ENCODE measurements around the gene CD300C.
"Not testable (repeated sequence)": the region's sequence is repeated elsewhere in the genome, so short reads cannot be mapped to it uniquely, and the experiment has no call there.

Gene CD300C

DNA sequence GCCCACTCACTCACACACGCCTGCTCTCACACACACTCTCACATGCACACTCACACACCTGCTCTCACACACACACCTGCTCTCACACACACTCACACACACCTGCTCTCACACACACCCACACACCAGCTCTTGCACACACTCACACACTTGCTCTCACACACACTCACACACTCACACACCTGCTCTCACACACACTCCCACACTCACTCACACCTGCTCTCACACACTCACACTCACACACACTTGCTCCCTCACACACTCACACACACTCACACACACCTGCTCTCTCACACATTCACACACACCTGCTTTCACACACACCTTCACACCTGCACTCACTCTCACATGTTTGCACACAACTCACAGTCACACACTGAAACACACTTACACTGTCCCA lies 17.4 kb upstream of the CD300C start:
- H3K4me3 ChIP-seq (ENCODE audit: low read depth, low read length): no peak overlapping the region

DNA sequence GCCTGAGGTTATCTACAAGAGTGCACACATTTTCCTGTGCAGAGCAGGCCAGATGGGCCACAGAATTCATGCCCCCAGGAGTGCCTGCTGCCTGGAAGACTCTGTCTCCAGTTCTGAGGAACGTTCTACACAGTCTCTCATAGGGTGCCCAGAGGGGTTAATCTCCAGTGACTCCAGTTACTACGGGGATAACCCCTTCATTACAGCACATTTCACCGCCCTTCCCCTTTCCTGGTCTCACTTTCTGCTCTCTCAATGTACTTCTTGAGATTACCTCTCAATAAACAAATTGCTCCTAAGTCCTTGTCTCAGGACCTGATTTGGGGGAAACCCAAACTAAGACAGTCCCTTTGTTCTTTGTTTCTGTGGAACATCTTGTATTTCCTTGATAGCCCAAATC lies 15.7 kb upstream of the CD300C start:
- no peak overlapping the region for H3K4me3 ChIP-seq (ENCODE audit: low read depth, low read length)

DNA sequence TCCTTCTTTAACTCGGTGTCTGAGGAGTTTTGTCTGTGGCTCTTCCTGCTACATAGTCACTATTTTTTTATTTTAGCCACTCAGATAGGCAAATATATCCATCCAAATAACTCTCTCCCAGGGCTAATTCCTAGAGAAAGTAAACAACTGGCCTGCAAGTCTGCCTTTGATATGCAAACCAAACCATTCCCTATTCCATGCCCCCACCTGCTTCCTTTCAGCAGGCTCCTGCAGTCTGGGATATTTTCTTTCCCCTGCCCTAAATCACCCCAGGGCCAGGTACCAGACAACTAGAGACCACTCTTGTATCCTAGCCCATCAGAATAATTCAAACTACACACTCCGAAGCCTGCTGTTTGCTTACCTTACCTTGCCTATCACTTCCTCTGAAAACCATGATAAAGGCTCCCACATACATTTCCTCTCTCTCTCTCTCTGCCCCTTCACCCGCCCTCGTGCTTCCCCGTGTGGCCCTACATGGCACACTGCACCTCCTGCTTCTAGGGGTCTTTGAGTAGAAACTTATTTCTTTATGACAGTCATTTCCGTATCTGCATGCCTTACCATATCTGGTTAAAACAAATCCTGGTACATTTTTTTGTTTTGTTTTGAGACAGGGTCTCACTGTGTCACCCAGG lies 13.1 kb upstream of the CD300C start:
- H3K4me3 ChIP-seq (ENCODE audit: low read depth, low read length): no peak overlapping the region

DNA sequence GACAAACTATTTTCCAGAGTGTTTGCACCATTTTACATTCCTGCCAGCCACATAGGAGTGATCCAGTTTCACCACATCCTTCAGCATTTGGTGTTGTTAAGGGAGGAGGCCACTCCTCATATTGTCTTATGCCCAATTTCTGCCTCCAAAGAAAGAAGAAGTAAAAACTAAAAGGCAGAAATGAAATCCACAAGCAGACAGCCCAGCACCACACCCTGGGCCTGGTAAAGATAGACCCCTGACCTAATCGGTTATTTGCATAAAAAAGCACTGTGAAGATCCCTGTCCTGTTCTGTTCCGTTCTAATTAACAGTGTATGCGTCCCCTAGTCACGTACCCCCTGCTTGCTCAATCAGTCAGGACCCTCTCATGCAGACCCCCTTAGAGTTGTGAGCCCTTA lies 12.5 kb upstream of the CD300C start:
- not testable (repeated sequence) for H3K4me3 ChIP-seq (ENCODE audit: low read depth, low read length)

DNA sequence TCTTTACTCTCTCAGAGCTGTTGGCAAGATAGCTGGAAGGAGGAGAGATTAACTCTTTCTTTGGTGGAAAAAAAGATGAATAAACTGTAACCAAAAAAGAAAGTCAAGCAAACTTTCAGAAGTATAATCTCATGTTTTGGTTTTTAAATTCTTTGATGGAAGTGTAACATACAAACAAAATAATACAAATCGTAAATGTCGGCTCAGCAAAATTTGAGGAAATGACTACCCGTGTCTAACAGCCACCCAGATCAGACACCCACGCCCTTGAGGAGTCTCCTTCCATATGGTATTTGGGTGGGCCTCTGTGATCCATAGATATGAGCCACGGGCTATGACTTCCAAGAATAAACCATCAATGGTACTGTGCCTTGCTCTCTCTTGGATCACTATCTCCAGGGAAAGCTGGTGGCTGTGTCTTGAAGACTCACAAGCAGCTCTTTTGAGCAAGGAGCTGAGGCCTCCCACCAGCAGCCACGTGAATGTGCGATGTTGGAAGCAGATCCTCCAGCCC lies 9.6 kb upstream of the CD300C start:
- no peak overlapping the region for H3K4me3 ChIP-seq (ENCODE audit: low read depth, low read length)

DNA sequence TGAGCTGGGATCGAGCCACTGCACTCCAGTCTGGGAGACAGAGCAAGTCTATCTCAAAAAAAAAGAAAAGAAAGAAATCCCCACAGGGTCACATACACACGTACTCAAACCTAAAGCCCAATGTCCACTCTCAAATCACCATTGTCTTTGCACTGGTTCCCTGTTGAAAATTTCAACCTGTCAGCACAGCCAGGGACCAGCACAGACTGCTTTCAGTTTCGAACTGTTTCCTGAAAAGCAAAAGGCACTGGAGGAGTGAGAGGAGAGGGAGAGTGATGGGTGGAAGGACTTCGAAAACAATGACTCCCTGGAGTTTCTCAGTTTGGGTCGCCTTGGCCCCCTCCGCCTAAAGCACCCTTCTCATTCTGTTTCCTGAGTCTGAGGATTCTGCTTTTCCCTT lies 9.0 kb upstream of the CD300C start:
- no peak overlapping the region for H3K4me3 ChIP-seq (ENCODE audit: low read depth, low read length)

DNA sequence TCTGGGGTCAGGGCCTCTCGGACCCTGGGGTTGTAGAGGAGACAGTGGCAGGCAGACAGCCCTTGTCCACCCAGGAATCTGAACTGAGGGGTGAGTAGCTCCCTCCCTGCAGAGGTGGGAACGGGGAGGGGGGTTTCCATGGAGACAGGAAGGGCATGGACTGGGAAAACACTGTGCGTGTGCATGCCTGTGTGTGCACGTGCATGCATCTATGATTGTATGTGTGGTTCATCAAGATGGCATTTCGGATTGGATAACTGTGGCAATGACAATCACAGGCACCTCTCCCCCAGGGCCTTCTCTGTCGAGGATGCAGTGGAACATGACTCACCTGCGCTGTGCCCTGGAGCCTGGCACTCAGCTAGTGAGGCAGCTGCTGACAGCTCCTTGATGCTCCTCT lies 6.1 kb upstream of the CD300C start:
- no peak overlapping the region for H3K4me3 ChIP-seq (ENCODE audit: low read depth, low read length)

DNA sequence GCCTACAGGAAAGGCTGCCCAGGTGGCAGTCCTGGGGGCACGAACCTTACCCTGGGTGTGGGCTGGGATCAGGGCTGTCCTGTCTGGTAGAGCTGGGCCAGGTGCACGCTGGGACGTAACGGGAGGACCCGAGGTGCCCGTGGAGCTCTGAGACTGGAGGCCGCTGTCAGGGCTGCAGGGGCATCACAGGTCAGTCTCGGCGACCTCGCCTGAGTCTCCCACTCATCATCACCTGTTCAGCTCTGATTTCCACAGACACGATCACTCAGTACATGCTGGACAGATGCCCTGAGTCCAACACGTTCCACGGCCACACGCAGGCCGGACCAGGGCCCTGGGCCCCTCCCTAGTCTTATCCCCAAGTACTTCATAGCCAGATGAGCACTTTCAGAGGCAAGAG lies 4.7 kb upstream of the CD300C start:
- no peak overlapping the region for H3K4me3 ChIP-seq (ENCODE audit: low read depth, low read length)

DNA sequence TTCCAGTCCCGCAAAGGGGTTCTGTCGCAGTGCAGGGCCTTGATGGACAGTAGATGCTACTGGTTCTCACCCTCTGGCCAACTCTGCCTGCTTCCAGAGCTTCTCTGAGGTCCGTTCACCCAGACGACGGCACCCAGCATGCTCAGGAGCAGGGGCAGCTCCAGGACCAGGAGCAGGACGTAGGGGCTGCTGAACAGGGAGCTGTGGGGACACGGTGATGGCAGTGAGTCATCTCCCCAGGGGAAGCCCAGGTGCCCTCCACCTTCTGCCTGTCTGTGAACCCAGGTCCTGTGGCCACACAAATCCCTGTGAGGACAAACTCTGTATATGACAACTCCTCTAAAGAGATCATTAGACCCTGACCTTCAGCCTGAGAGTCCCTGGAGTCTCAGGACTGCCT lies 3.4 kb upstream of the CD300C start:
- no peak overlapping the region for H3K4me3 ChIP-seq (ENCODE audit: low read depth, low read length)

DNA sequence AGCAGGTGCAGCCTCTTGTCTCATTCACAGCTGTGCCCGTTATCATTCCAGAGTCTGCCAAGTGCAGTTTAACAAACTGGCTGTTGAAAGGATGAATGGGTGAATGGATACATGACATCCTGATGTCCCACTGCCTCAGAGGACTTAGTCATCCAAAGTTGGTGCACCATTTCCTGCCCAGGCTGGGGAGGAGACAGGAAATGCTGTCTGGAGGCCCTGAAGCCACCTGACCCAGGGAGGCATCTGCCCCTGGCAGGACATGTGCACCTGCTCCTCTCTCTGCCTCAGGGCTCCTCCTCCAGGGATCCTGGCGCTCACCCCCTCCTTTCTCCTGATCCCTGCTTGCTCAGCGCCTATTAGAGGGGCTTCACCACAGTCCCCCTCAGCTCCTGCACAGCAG lies 1.8 kb upstream of the CD300C start:
- no peak overlapping the region for H3K4me3 ChIP-seq (ENCODE audit: low read depth, low read length)

DNA sequence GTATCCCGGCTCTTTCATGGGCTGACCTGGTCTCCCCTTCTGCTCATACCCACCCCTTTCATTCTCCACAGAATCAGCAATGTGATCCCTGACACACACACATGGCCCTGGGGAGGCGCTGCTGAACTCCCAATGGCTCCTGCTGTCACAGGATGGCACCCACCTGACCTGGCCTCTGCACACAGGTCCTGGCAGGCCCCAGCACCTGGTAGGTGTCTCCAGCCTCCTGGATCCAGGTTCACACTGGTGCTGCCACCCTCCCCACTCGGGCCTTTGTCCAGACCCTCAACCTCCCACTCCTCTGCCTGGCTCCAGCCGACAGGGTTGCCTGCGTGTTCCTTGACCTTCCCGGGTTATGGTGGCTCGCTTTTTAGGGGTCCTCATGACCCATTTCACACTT lies 1.3 kb upstream of the CD300C start:
- no peak overlapping the region for H3K4me3 ChIP-seq (ENCODE audit: low read depth, low read length)

DNA sequence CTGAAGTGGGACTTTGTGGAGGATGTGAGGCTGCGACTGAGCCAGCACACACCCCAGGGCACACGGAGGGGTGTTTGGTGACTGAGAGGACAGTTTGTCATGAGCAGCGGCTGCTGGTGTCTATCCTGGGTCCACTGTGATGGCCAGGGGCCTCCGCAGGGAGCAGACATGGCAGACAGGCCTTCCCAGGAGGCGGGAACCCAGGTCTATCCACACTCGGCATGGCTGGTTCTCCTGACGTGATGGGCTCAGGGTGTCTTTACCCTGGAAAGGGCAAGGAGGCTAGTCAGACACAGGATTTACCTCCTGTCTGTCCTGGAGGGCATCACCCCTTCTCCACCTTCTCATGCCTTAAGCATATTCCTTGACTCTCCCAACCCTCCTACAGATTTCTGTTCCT lies 671 bp upstream of the CD300C start:
- H3K4me3 ChIP-seq (ENCODE audit: low read depth, low read length): no peak overlapping the region

DNA sequence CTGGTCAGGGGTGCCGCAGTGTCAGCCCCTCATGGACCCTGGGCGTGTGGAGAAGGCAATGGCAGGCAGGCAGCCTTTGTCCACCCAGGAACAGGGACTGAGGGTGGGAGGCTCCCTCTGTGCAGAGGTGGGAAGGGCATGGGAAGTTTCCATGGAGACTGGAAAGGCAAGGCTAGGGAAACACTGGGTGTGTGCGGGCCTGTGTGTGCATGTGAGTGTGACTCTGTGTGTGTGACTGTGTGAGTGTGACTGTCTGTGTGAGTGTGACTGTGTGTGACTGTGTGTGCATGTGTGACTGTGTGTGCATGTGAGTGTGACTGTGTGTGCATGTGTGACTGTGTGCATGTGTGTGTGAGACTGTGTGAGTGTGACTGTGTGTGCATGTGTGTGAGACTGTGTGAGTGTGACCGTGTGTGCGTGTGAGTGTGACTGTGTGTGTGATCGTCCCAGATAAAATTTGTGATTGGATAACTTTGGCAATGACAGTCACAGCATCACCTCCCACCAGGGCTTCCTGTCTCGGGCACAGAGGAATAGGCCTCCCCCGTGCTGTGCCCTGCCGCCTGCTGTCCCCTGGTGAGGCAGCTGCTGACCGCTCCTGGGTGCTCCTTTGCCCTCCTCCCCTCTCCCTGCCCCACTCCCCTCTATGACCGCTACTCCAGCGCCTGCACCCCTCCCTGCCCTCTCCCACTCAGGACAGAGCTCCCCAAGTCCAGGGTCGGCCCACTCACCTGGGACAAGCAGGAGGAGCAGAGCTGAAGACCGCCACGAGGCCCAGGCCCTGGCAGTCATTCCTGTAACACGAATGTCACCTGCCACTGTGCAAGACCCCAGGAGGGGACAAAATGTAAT lies 698 bp downstream of the CD300C start:
- no peak overlapping the region for H3K4me3 ChIP-seq (ENCODE audit: low read depth, low read length)

DNA sequence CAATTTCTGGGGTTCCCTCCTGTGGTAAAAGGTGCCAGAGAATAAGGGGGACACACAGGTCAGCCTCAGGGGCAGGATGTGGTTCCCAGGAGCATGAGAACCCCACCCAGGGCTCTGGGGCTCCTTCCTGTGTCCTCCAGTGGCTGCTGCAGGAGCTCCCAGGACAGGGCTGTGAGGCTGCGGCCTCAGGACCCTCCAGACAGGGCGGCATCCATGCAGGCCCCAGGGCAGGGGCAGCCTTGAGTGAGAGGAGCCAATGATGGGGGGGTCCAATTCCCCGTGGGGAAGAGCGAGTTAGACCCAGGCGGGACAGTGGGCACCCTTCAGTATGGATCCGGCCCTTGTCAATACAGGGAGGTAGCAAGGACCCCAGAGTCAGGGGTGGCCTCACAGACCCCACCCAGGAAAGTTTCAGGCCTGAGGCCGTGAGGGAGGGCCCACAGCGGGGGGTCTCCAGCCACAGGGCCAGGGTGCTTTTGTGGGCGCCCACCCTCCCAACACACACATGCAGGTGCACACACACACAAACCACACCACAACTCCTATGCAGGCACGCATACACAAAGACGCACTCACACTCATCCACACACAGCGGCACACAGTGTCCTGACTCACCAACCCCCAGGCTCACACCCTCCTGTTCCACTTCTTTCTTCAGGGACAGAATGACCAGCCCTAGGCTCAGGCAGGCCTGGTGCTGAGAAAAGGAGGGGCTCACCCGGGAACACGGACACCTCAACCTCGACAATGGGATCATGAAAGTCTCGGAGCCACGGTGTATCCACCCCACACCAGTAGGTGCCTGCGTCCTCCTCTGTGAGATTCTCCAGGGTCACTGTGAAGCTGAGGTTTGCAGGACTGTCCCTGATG lies 1.8 kb downstream of the CD300C start:
- no peak overlapping the region for H3K4me3 ChIP-seq (ENCODE audit: low read depth, low read length)

DNA sequence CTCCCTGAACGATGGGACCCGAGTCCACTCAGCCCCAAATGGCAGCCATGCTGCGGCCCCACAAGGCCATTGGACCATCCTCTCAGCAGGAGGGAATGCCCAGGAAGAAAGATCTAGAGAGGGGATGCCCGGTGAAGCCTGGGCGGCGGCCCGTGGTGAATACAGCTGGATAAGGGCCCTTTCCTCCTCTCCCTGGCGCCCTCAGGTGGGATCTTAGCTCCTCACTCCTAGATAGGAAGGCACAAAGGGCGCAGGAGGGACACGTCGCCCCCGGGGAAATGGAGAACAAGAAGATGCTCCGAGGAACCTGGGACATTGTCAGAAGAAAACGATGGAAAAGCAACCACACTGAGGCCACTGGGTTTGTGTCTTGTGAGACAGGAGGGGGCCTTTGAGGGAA lies 2.5 kb downstream of the CD300C start:
- no peak overlapping the region for H3K4me3 ChIP-seq (ENCODE audit: low read depth, low read length)

DNA sequence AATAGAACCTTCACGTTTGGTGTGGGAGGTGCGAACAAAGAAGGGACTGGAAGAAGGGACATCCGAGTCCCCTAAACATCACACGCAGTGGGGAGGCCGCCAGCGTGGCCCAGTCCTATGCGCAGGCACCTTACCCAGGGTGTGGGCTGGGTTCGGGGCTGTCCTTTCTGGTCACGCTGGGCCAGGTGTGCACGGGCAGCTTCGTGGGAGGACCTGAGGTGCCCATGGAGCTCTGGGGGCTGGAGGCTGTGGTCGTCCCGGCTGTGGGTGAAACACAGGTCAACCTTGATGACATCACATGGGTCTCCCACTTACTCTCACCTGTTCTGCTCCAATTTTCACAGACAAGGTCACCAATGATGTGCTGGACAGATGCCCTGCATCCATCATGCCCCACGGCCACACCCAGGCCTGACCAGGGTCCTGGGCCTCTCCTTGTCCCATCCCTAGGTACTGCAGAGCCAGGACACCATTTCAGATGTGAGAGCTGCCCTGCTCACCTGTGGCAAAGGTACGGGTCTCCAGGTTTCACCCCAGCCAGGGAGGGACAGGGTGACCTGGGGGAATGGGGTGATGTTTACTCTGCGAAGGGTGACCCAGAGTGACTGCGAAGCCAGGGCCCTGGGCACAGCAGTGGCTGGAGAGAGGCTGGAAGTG lies 3.1 kb downstream of the CD300C start:
- H3K4me3 ChIP-seq (ENCODE audit: low read depth, low read length): no peak overlapping the region

DNA sequence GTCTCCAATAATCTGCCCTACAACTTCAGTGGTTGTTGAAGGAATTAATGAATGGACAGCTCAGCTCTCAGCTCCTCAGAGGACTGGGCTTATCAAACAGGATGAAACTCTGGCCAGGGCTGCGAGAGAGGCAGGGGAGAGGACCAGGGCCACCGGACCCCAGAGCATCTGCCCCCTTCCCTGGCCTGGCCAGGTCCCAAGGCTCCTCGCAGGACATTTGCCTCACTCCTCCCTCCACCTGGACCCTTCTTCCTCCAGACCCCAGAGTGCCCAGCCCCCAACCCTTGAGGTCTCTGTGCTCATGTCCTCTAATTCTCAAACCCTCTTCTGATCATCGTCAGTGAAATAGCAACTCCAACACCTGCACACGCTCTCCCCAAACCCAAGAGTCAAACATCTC lies 3.7 kb downstream of the CD300C start:
- H3K4me3 ChIP-seq (ENCODE audit: low read depth, low read length): no peak overlapping the region

DNA sequence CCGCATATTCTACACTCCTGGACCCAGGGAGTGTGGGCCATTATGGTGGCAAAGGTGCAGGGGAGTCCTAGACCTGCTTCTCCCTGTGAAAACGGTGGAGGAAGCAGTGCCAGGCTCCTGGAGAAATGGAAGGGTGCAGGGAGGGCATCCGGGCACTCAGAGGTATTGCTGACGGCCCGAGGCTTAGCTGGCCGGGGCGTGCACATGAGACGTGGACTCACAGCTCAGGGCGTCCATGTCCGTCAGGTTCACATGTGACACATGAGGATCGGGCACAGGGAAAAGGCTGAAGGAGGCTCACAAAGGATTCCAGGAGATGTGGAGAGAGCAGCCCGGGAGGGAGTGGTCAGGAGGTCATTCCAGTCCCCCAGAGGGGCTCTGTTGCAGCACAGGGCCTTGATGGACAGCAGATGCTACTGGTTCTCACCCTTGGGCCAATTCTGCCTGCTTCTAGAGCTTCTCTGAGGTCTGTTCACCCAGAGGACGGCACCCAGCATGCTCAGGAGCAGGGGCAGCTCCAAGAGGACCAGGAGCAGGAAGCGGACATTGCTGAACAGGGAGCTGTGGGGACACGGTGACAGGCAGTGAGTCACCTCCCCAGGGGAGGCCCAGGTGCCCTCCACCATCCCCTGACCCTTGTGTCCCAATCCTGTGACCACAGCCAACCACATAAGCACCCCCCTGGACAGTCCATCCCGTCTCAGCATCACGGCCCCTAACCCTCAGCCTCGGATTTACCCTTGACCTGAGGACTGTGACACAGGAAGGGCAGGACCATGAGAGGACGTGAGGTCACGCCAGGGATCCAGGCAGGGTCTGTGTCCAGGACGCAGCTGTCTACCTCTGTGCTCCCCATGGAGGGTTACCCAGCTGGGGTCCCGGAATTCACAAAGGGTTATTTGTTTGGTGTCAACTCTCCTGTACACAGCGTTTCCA lies 4.5 kb downstream of the CD300C start:
- no peak overlapping the region for H3K4me3 ChIP-seq (ENCODE audit: low read depth, low read length)

DNA sequence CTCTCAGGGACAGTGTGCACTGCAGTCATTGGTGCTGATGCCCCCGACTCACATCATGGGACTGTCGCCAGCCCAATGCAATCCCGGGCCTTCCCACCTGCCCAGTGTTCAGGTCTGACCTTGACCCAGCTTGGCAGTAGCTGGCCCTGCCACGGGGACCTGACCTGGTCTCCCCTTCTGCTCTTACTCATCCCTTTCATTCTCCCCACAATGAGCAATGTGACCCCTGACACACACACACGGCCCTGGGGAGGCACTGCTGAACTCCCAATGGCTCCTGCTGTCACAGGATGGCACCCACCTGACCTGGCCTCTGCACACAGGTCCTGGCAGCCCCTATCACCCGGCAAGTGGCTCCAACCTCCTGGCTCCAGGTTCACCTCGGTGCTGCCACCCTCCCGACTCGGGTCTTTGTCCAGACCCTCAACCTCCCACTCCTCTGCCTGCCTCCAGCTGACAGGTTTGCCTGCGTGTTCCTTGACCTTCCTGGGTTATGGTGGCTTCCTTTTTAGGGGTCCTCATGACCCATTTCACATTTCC lies 6.6 kb downstream of the CD300C start:
- H3K4me3 ChIP-seq (ENCODE audit: low read depth, low read length): no peak overlapping the region

DNA sequence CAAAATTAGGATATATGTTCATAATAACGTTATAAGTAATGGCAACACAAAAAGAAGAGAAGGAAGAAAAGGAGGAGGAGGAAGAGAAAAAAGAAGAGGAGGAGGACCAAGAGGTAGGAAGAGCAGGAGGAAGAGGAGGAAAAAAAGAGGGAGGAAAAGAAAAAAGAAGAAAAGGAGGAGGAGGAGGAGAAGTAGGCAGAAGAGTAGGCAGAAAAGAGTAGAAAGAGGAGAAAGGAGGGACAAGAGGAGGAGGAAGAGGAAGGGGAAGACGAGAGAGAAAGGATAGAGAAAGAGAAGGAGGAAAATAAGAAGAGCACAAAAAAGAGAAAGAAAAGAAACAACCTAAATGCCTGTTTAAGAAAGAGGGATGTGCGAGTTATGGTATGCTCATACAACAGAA lies 9.0 kb downstream of the CD300C start:
- no peak overlapping the region for H3K4me3 ChIP-seq (ENCODE audit: low read depth, low read length)
